K562 (cell line): ENCODE measurements around the gene CDC45. TPM values are rescaled to one million over a fixed set of nuclear protein-coding genes. Genes with fewer than 3 reads are reported as not detected.

Experiments
- CHD7 ChIP-seq: fragments of 200-600 bp; sonication (generic); IDR thresholded peaks from one replicate; pipeline ENCODE4 v1.6.1; 2012; ENCODE audit warnings: mild to moderate bottlenecking, low read depth, low read length, inconsistent platforms
- FOXA3 ChIP-seq, 2 experiments: fragments of 450-650 bp in 1 of 2; sonication (generic) in 1 of 2; formaldehyde crosslinking; IDR thresholded peaks in 1 of 2; conservative IDR thresholded peaks in 1 of 2; 2 replicates each; pipeline versions ENCODE4 v1.4.0 to v1.8.0; 2020 to 2022; ENCODE audit warnings: mild to moderate bottlenecking in 2 of 2, missing genetic modification reagents in 1 of 2
- IRF2 ChIP-seq: sonication (generic); formaldehyde crosslinking; IDR thresholded peaks from 2 replicates; pipeline ENCODE4 v1.8.1; 2022; ENCODE audit warnings: mild to moderate bottlenecking, missing genetic modification reagents
- MYNN ChIP-seq, 2 experiments: sonication (generic); formaldehyde crosslinking in 1 of 2; IDR thresholded peaks; 2 replicates each; pipeline versions ENCODE4 v1.5.0 to v1.6.1; 2016 to 2020; ENCODE audit warnings: antibody characterized with exemption in 1 of 2, missing genetic modification reagents in 1 of 2
- RBFOX2 ChIP-seq: fragments of 200-400 bp; formaldehyde crosslinking; IDR thresholded peaks from 2 replicates; pipeline ENCODE4 v1.6.1; 2017; ENCODE audit warnings: low read depth, mild to moderate bottlenecking, low read length, moderate library complexity
- SETDB1 ChIP-seq: IDR thresholded peaks from one replicate; pipeline ENCODE4 v1.6.1; 2012; ENCODE audit warnings: low read length, control low read depth, inconsistent platforms
- TAF9B ChIP-seq: fragments of 450-650 bp; IDR thresholded peaks from 2 replicates; pipeline ENCODE4 v1.6.1; 2018; ENCODE audit warnings: mild to moderate bottlenecking; ENCODE audit not compliant: partially characterized antibody
- TEAD1 ChIP-seq, 2 experiments: fragments of 450-650 bp in 1 of 2; sonication (generic) in 1 of 2; formaldehyde crosslinking; IDR thresholded peaks; 2 replicates each; pipeline versions ENCODE4 v1.4.0 to v1.8.0; 2020 to 2022; ENCODE audit warnings: mild to moderate bottlenecking in 2 of 2, missing genetic modification reagents in 1 of 2
- ZKSCAN8 ChIP-seq: fragments of 200-800 bp; sonication (Bioruptor generic); IDR thresholded peaks from 2 replicates; pipeline ENCODE4 v1.6.1; 2016; ENCODE audit warnings: missing genetic modification characterization, missing compliant biosample characterization
- polyA plus RNA-seq, 8 experiments: library from polyadenylated mRNA; depleted of rRNA in 4 of 8; stranded (reverse) in 5 of 8; unstranded in 3 of 8; fragments of >200 nt; fragmentation: Nextera tagmentation in 2 of 8; fragmentation: Illumina TruSeq in 1 of 8; extraction: Ambion mirVana in 2 of 8; extraction: Trizol in 1 of 8; gene quantifications; 2 replicates each; pipeline versions ENCODE4 v1.2.1 to v1.2.3, GENCODE V29; 2011 to 2014; ENCODE audit warnings: inconsistent platforms in 1 of 8, missing spikeins in 1 of 8
- total RNA-seq, 7 experiments: library from RNA; depleted of rRNA in 6 of 7; stranded (reverse); fragments of >200 nt in 6 of 7; fragmentation: Illumina TruSeq in 2 of 7; extraction: Trizol in 2 of 7; gene quantifications; 2 replicates each; pipeline versions ENCODE4 v1.2.1 to v1.2.3, GENCODE V29; 2011 to 2021; ENCODE audit warnings: low replicate concordance in 1 of 7
- TF ChIP-seq, protein P1 (sequence below): sonication (generic); formaldehyde crosslinking; IDR thresholded peaks from 2 replicates; pipeline ENCODE4 v1.8.1; 2022; ENCODE audit warnings: missing genetic modification reagents
- TF ChIP-seq, protein P2 (sequence below): fragments of 250-450 bp; sonication (Bioruptor Pico); IDR thresholded peaks from 2 replicates; pipeline ENCODE4 v1.9.0; 2021; ENCODE audit warnings: mild to moderate bottlenecking, inconsistent platforms

CDC45 gene
- total and polyA plus RNA-seq, 9 of the 15 experiments (the other 6 are each of a cell fraction or from before 2014, with no cell fraction given): 251 to 580 (median 410) TPM

- TF ChIP-seq TEAD1 (CRISPR knock-in tag; IDR thresholded peaks at IDR 0.05) (peak in 1 of 2 experiments; percentile 16; a peak in 1 of 4 replicates), CHD7 (peak; percentile 45), TAF9B (no peak), FOXA3 (CRISPR knock-in tag; conservative IDR thresholded peaks at IDR 0.05 in 1 of 2, IDR thresholded peaks at IDR 0.05 in 1 of 2) (0 out of 4 replicates have a peak, but pooled peaks of 1 of the 2 experiments have one; percentile 49), IRF2 (CRISPR knock-in tag) (peak; percentile 71; the same call in 1 of the 2 replicates), SETDB1 (peak; percentile 18), MYNN (IDR thresholded peaks at IDR 0.05) (0 out of 2 replicates have a peak, but pooled peaks have one; percentile 17), MYNN (CRISPR knock-in tag; IDR thresholded peaks at IDR 0.05) (no peak), ZKSCAN8 (no peak), RBFOX2 (peak; percentile 10; the same call in 1 of the 2 replicates)
- TF ChIP-seq, protein P1, sequence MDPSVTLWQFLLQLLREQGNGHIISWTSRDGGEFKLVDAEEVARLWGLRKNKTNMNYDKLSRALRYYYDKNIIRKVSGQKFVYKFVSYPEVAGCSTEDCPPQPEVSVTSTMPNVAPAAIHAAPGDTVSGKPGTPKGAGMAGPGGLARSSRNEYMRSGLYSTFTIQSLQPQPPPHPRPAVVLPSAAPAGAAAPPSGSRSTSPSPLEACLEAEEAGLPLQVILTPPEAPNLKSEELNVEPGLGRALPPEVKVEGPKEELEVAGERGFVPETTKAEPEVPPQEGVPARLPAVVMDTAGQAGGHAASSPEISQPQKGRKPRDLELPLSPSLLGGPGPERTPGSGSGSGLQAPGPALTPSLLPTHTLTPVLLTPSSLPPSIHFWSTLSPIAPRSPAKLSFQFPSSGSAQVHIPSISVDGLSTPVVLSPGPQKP (CRISPR knock-in tag): peak; percentile 49; the same call in 1 of the 2 replicates
- TF ChIP-seq, protein P2, sequence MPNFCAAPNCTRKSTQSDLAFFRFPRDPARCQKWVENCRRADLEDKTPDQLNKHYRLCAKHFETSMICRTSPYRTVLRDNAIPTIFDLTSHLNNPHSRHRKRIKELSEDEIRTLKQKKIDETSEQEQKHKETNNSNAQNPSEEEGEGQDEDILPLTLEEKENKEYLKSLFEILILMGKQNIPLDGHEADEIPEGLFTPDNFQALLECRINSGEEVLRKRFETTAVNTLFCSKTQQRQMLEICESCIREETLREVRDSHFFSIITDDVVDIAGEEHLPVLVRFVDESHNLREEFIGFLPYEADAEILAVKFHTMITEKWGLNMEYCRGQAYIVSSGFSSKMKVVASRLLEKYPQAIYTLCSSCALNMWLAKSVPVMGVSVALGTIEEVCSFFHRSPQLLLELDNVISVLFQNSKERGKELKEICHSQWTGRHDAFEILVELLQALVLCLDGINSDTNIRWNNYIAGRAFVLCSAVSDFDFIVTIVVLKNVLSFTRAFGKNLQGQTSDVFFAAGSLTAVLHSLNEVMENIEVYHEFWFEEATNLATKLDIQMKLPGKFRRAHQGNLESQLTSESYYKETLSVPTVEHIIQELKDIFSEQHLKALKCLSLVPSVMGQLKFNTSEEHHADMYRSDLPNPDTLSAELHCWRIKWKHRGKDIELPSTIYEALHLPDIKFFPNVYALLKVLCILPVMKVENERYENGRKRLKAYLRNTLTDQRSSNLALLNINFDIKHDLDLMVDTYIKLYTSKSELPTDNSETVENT (CRISPR knock-in tag): peak; percentile 68; the same call in 1 of the 2 replicates
Observed at GRCh38 chr22:19520566-19521305, 41.0 kb downstream of the CDC45 start (continued).
